GM04503 (cell line): Measurements from ENCODE around the gene MAP3K7.
"Not testable (repeated sequence)": the region's sequence is repeated elsewhere in the genome, so short reads cannot be mapped to it uniquely, and the experiment has no call there.

ENCODE experiments used
- DNase-seq: peaks from one replicate; pipeline ENCODE4 v3.0.0-alpha.2; 2012; ENCODE audit warnings: low read depth

Gene MAP3K7

DNA sequence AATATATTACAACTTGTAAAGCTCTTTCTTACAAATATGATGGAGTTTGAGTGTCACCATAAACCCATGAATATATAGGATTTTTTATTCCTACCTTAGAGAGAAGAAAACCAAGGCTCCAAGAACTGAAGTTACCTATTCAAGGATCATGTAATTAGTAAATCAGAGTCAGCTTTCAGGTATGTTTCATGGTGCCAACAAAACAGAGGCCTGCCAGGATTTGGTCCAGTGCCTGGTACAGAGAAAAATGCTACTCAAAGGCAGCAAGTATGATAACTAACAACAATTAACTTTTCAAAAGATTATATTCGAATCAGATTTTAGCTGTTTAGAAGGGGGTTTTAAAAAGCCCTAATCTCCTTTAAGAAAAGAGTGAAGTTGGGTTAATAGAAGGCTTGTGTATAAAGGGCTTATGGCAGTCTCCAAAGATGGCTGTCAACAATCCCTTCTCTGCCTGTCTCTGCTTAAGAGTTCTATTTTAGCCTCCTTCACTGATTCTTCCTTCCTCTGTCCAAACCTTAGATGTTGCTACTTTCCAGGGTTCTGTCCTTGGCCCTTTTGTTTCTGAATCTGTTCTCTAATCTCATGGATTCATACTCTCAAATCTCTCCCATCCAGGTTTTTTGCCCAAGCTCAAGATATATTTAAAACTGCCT, 7.8 kb downstream of the MAP3K7 start:
- no peak for DNase-seq

DNA sequence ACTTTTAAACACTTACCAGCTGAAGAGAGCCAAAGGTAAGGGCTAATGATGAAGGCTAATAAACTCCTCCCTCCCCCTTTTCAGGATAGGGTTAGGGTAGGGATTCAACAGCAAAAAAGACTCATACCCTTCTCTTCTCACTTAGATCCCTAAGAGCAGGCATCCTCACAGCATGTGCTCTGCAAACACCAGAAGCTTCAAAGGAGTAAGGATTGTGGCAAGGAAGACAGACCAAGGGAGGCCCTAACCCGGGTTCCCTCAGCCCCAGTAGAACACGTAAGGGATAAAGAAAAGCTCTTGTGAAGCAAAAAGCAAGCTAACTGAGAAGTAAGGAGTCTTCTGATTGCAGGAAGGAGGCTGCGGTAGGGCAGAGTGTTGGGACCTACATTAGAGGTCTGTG, 11.6 kb downstream of the MAP3K7 start:
- DNase-seq: no peak

DNA sequence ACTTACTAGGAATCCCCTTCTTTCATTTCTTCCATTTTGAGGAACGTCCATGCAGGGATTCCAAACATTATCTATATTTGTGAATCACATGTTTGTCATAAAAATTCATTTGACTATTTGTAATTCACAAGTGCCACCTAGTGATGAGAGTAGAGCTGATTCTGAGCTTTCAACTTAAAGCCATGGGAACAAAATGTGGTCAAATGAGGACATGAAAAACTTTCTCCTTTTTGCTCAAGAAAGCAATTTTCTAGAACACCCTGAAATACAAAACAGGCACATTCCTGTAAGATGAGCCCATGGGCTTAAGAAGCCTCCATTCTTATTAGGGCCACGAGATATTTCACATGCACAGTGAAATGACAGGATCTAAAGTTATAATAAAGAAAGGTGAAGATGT, 12.3 kb downstream of the MAP3K7 start:
- no peak for DNase-seq

DNA sequence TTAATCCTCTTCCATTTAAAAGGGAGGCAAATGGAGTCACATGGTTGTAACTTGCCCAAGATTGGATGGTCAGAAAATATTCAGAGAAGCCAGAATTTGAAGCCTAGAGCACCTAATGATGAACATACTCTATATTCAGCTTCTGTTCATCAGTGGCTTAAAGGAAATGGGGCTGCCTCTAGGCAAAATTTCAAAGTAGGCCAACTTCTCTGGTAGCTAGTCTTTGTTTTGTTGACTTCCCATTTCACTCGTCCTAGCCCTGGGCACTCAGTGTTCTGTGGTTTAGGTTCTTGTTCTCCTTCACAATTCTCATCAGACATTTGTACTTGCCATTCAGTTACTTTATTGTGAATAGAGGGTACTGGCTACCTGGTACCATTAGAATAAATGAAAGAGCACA, 13.2 kb downstream of the MAP3K7 start:
- DNase-seq: no peak

DNA sequence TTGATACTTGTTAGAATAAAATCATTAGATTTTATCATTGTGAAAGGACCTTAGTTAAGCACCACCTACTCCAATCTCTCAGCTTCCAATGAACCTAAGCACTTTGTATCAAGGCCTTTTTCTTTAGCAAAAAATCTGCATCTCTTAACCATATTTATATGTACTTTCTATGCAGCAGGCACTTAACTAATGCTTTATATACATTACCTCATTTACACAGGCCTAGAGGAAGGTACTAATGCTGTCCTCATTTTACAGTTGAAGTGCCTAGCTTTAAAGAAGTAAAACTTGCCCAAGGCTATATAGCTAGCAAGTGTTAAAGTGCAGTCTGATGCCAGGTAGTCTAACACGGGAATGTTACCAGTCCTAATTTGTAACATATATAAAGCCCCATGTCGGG, 14.0 kb downstream of the MAP3K7 start:
- no peak for DNase-seq

DNA sequence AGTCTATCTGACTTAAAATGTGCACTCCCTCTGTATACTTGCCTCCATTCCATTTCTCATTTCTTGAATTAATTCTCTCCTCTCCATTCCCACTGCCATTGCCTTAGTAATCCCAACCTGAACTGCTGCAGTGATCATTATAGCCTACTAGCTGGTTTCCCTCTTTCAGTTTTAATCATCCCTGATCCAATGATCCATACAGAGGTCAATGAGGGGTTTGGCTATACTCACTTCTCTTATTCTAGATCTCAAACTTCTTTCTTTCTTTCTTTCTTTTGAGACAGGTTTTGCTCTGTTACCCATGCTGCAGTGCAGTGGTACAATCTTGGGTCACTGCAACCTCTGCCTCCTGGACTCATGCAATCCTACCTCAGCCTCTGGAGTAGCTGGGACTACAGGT, 17.6 kb downstream of the MAP3K7 start:
- DNase-seq: no peak

DNA sequence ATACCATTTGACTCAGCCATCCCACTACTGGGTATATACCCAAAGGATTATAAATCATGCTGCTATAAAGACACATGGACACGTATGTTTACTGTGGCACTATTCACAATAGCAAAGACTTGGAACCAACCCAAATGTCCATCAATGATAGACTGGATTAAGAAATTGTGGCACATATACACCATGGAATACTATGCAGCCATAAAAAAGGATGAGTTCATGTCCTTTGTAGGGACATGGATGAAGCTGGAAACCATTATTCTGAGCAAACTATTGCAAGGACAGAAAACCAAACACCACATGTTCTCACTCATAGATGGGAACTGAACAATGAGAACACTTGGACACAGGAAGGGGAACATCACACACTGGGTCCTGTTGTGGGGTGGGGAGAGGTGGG, 19.2 kb downstream of the MAP3K7 start:
- DNase-seq: not testable (repeated sequence)

DNA sequence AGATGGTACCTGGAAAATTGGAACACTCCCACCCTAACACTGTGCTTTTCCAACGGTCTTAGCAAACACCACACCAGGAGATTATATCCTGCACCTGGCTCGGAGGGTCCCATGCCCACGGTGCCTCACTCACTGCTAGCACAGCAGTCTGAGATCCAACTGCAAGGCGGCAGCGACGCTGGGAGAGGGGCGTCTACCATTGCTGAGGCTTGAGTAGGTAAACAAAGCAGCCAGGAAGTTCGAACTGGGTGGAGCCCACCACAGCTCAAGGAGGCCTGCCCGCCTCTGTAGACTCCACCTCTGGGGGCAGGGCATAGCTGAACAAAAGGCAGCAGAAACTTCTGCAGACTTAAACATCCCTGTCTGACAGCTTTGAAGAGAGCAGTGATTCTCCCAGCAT, 24.5 kb downstream of the MAP3K7 start:
- not testable (repeated sequence) for DNase-seq

DNA sequence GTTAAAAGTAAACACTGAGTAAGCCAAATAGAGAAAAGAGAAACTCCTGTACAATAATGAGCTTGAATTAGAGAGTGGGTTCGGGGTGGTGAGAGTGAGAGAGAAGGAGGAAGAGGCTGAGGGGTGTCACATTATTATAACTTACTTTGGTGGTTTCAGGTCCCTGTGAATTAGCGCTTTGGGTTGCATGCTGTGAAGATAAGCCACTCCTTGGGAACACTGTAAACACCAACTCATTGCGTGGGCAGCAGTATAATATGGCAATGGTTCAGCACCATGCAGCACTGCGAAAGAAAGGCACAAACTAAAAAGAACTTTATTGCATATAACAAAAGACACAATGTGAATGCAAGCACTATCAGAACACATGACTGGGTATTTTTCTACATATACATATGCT, 26.9 kb downstream of the MAP3K7 start:
- DNase-seq: no peak

DNA sequence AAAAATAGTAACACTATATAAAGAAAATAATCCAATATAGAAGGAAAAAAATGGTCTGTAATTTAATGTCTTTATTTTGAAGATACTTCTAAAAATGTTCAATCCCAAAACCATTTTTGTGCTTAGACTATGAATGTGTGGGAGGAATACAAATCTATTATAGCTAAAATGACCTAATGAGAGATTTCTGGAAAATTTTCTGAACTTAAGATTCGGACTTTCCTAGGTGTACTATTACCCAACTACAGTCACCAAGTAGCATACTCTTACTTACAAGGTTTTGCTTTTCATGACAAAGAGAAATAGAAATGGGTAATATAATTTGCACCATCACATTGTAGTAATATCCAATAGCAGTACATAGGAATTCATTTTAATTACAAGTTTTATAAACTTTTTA, 29.9 kb downstream of the MAP3K7 start:
- no peak for DNase-seq

DNA sequence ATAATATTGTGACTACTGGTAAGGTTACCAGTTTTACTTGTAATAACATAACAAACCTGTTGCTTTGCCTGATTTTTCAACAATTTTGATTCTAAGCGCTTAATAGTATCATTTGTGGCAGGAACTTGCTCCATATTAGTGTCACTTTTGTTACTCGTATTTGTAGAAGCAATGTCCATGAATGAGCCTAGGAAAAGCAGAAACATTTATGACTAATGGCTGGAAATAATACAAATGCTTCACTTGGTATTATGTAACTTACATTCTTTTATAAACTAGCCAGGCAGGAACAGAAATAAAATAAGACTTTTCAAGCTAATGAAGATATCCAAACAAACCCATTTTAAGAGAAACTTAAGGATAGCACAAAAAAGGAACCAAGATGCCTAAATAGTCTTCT, 38.9 kb downstream of the MAP3K7 start:
- DNase-seq: no peak

DNA sequence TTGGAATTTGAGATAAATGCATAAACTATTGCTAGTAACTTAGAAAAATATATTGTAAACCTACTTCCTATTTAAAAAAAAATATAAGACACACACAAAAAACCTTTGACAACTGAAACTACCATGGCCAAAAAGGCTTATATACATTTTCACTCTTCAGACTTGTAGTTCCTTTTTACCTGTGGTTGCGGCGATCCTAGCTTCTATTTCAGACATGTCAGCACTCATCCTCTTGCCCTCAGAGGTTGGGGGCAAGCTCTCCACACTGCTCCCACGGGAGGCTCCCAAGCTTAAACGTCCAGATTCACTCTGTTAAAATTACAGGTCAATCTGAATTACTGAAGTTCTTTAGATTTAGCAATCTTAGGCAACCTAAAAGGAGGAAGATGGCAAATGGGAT, 39.8 kb downstream of the MAP3K7 start:
- no peak for DNase-seq

DNA sequence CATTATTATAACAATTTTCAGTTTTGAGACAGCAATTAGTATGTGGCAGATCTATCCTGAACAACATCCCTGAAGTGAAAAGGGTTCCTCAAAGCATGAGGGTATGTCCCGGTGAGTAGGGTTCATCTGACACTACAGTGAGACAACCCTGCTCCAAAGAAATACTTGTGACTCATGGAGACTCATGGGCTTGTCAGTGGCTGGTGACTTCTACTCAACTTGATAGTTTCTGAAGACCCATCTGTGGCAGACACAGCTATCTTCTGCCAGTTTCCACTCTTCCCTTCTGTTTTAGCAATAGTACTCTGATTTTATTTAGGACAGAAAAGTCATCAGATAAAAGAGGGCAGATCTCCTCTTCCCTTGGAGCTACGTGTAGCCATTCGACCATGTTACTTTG, 41.4 kb downstream of the MAP3K7 start:
- DNase-seq: no peak

DNA sequence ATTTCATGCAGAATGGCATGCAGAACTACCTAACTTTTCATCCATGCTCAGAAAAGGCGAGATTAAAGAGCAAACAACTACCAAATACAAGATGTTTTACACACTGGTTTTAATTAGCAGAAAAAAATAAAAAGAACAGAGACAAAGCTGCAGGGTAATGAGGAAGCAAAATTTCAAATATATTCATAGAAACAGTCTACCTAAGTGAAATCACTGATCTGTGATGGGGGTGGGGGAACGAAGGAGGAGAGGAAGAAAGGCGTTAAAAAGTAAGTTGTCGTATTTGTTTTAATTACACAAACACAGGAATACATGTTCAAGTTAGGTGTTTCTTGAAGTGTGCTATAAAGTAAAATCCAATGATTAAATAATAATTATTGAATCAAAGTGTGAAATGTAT, 42.1 kb downstream of the MAP3K7 start:
- no peak for DNase-seq

DNA sequence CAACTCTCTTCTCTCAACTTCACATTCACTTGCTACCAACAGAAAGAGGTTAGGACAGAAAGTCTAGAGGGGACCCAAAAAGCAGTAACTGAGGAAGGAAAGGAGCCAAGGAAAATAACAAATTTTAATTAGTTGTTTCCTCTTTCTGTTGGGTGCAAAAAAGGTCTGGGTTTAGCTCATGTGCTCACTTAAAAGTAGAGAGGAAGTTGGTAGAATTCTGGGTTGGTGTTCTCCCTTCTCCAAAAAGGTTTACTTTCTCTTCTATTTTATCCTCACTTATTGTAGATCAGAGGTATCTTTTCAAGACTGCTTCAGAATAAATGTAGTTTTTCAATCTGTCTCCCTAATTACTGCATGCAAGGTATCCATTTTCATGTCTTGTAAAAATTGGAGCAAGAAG, 42.8 kb downstream of the MAP3K7 start:
- no peak for DNase-seq

DNA sequence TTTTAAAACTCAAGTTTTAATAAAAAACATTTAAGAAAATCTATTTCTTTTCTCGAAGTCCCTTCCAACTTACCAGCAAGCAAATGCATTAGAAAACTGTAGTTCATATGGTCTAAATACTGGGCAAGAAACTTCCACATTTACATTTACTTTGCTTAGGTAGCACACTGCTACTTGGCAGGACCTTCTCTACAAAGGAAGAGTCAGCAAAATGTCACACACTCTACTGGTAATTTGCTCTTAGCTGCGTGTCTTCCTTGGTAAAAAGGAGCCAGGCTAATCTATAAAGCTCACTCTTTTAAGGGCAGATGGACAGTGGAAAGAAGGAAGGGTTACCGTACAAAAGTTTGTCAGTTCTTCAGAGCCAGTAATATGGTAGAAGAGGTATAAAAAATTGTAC, 45.7 kb downstream of the MAP3K7 start:
- no peak for DNase-seq

DNA sequence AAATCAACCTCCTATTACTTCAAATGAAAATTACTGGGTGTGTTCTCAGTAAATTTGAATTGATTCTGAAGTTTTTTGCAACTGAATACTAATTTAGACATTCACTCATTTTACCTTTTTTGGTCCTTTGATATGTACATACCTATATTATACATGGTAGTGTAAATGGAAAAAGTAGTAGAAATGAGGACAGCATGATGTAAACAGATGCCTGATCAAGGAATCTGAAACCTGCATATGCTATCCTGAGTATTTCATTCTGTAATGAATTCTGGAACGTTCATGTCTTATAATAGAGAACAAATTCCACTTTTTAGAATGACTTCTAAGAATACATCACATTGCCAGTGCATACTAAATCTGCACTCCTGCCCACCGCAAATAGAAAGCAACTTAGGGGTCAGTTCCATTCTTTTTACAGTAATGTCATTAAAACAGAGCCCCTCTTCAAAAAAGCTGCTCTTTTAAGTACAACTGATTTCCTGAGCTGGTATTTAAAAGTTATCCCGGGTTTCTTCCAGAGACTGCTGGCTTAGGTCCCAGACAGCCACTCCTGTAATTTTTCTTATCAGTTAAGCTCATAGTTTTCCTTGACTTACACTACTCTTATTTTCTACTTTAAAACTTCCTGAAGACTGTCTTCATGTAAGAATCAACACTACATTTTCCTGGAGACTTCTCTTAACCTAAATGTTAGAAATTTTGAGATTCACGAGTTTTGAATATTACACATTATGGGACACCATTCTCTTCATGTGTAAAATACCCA, 48.4 kb downstream of the MAP3K7 start:
- DNase-seq: no peak

DNA sequence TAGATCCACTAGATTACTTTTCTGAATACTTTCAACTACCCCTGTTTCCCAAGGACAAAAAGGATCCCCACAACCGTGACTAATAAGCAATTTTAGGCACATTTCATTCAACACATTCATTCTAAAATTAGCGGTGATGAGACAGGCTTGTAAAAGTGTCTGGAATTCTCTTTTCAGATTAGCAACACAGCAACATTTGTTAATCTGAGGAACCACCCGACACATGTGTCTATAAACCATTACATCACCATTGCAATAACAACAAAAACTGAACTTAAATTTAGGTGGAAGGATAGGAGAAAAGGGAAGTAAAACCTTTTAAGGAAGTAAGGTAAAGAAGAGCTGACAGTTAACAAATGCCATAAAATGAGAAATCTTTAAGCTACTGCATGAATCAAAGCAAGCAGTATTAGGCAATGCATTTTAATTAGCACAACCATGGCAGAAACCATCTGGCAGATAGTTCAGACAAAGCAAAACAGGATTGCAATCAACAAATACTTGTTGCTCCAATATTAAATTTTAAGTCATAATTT, 49.1 kb downstream of the MAP3K7 start:
- peak; percentile 29 for DNase-seq

DNA sequence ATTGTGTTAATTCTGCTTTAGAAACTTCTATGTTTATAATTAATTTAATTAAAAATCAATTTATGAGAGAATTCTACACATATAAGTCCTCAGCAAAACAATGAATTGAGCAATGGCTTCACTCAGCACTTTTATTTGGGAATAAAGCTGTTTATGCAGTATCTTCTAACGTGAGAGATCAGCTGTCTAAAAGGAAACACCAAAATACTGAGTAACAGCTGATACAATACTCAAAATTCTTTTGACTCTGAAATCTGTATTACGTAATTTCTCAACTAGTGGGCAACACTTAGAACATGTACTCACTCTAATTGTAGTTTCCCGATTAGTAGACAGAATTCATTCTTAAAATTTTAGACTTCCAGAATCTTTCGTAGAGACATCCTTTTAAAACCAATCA, 49.8 kb downstream of the MAP3K7 start:
- DNase-seq: peak; percentile 38

DNA sequence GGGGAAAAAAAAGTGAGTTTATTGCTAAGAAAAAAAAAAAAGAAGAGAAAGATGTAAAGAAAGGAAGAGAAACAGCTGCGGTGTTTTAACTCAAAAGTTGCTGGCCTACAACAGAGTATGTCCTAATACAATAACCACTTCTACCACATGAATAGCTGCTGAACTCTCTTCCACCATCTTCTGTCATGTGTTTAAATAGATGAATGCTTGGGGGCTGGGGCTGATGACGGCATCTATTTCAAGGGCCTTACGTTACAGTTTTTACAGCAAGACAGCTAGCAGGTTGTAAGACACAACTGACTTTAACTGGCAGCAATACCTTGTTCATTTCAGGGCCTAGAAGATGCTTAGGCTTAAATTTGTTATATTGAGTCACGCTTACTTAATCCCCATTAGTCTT, 50.4 kb downstream of the MAP3K7 start:
- DNase-seq: no peak

DNA sequence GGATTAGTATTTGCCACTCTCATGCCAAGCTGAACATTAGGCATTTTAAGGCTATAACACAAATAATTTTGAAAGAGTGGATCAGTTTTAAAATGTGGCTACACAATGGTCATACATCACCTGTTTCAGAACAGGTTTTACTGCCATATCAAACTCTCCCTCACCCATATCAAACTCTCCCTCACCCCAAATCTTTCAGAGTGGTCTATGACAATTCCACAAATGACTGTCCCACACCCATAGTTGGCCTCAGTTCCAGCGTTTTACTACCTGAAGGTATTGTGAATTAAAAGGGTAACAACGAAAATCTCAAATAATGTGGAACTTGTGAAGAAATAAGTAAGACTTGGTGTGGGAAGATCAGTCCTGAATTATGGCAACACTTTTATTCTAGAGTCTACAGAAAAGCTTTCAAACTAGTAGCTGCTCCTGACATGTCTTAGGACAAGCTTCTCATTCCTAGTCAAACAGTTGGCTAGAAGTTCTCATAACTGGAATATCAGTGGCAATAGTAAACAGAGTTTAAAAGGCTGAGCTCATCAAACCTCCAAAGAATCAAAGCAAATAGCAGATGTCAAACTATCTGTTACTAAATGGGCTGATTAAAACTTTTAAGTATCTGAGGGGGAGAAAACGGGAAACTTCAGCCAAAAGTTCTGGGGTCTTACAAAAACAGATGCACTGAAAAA, 52.4 kb downstream of the MAP3K7 start:
- DNase-seq: no peak

DNA sequence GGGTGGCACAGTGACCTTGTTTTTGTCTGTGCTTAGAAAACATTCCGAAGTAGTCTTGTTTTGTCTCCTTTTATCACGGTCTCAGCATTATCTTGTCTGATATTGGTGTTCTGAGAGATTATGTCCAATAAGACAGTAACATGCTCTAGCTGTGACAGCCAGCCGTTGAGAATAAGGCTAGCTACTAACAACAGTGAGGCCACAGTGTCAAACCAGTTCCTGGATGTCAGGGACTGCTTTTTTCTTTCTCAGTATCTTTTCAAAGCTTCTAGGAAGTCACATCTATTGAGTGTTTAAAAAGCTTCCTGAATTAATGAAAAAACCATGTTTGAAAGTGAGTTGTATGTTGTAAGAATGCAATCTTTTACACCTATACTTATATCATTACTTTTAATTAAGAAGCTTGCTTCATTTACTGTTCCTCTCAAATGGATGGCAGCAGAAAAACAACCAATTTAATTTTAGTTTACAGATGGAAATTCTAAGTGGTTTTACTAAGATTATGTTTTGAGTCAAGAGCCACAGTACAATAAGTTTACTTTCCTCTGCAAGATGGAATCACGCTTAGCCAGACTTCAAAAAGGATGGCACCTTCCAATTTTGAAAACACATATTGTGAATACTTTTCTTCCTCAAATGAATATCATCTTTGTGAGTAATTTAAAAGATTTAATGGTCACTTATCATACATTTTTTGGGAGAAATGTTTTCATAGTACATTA, 53.1 kb downstream of the MAP3K7 start:
- DNase-seq: no peak
